ENCODE results near the gene CPTP. TPM values are rescaled to one million over a fixed set of nuclear protein-coding genes. Genes with fewer than 3 reads are reported as not detected.

Gene CPTP
- total RNA-seq, 2 donors from 2014 or later, result 35.8 to 54.0 TPM

DNA sequence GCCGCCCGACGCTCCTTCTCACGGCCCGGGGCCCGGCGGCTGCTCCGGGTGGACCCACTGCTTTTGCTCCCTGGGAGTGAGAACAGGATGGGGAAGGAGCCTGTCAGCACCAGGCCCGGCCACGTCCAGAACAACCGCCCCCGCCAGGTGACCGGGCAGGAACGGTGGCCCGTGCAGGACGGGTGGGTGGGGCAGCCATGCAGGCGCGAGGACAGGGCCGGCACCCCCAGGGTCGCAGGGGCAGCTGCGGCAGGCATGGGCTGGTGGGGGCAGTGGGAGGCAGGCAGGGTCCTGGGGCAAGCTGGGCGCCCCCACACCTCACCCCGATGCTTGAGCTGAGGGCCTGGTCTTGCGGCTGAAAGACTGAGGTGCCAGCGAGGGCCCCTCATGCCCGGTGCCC, 11.8 kb downstream of the CPTP start:
- no peak for DNase-seq (ENCODE audit: low spot score)
- WGBS, result 89% methylated on average over 25 of the region's 26 CpGs
- intact Hi-C loops (cut with DNase I), result no loop called here
- H3K4me1 ChIP-seq (replicated peaks), result no peaks in the 10 kb centered on the region
- peaks cover 2 to 6% of the 10 kb centered on the region in 2 donors for H3K36me3 ChIP-seq
- H3K4me3 ChIP-seq, result no peak overlapping the region
- no peak for TF ChIP-seq POLR2AphosphoS5 (IDR thresholded peaks at IDR 0.05)
- TF ChIP-seq POLR2A (IDR thresholded peaks at IDR 0.05), result no peak
- TF ChIP-seq, protein P1, sequence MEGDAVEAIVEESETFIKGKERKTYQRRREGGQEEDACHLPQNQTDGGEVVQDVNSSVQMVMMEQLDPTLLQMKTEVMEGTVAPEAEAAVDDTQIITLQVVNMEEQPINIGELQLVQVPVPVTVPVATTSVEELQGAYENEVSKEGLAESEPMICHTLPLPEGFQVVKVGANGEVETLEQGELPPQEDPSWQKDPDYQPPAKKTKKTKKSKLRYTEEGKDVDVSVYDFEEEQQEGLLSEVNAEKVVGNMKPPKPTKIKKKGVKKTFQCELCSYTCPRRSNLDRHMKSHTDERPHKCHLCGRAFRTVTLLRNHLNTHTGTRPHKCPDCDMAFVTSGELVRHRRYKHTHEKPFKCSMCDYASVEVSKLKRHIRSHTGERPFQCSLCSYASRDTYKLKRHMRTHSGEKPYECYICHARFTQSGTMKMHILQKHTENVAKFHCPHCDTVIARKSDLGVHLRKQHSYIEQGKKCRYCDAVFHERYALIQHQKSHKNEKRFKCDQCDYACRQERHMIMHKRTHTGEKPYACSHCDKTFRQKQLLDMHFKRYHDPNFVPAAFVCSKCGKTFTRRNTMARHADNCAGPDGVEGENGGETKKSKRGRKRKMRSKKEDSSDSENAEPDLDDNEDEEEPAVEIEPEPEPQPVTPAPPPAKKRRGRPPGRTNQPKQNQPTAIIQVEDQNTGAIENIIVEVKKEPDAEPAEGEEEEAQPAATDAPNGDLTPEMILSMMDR (IDR thresholded peaks at IDR 0.05), result no peak
- H3K9me3 ChIP-seq, result no peaks in the 10 kb centered on the region
- no peaks in the 10 kb centered on the region for H3K27me3 ChIP-seq (replicated peaks; ENCODE audit: insufficient read depth)
- H3K27ac ChIP-seq, result no peak overlapping the region

DNA sequence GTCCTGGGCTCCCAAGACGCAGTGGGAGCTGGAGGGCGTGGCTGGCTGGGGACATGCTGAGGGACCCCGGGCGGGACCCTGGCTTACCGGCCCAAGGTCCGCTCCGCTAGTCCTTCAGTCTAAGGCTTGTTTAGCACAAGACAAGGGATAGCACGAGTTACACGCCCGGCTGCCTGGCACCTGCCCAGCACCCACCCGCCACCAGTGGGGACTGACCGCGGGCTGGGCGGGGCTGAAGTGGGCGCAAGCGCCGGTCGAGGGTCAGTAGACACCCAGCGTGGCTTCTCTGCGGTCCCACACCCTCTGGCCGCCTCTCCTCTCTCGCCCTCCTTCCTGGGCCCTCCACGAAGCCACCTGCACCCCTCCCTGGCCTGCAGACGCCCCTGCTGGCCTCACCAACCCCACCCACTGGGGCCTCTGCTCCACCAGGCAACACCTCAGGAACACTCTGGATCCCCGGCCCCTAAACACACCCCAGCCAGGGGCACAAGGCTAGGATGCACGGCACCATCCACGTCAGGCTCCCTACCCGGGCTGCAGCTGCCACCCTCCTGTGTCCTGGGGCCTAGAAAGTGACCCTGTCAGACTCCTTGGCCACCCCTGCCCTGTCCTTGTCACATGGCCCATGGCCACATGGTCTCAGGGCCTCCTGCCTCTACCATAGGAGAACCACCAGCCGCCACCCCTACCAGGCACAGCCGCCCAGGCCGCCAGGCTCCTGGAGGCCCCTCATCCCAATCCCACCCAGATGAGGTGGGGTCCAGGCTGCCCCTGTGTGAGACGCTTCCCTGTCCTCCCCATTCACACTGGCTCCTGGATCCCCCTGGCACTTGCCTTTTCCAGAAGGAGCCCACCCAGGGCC, 12.6 kb downstream of the CPTP start:
- no peaks in the 10 kb centered on the region for H3K9me3 ChIP-seq
- intact Hi-C loops (cut with DNase I), result no loop called here
- H3K4me3 ChIP-seq, result no peak overlapping the region
- H3K27me3 ChIP-seq (replicated peaks; ENCODE audit: insufficient read depth), result no peaks in the 10 kb centered on the region
- 94% methylated on average over 29 of the region's 32 CpGs for WGBS
- peaks cover 2 to 11% of the 10 kb centered on the region in 2 donors for H3K36me3 ChIP-seq
- no peak for DNase-seq (ENCODE audit: low spot score)
- no peak overlapping the region for H3K27ac ChIP-seq
- H3K4me1 ChIP-seq (replicated peaks), result no peaks in the 10 kb centered on the region
- TF ChIP-seq POLR2A (IDR thresholded peaks at IDR 0.05), result no peak
- TF ChIP-seq POLR2AphosphoS5 (IDR thresholded peaks at IDR 0.05), result no peak
- TF ChIP-seq, protein P1 (IDR thresholded peaks at IDR 0.05), result no peak

DNA sequence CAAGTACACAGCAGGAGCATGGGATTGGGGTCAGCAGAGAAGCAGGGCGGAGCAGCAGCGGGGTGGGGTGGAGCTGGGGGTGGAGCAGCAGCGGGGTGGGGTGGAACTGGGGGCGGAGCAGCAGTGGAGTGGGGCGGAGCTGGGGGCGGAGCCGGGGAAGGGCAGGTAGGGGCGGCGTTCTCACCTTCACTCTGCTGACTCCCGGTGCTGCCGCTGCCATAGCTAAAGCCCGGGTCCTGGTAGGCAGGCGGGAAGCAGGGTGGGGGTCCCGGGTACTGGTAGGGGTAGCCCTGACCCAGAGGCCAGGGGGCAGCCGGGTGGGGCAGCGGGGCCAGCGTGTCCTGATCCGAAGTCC, 13.2 kb downstream of the CPTP start:
- no peak for DNase-seq (ENCODE audit: low spot score)
- Histone ChIP-seq H3K27me3 (replicated peaks; ENCODE audit: insufficient read depth) (no peaks in the 10 kb centered on the region), H3K4me3 (no peak overlapping the region), H3K4me1 (replicated peaks) (no peaks in the 10 kb centered on the region), H3K36me3 (peaks cover 2 to 11% of the 10 kb centered on the region in 2 donors), H3K9me3 (no peaks in the 10 kb centered on the region), H3K27ac (no peak overlapping the region)
- WGBS, result 72% methylated on average over 18 of the region's 18 CpGs
- TF ChIP-seq, protein P1 (IDR thresholded peaks at IDR 0.05), result no peak
- TF ChIP-seq POLR2A (IDR thresholded peaks at IDR 0.05), result no peak
- TF ChIP-seq POLR2AphosphoS5 (IDR thresholded peaks at IDR 0.05), result no peak
- intact Hi-C loops (cut with DNase I), result no loop called here

DNA sequence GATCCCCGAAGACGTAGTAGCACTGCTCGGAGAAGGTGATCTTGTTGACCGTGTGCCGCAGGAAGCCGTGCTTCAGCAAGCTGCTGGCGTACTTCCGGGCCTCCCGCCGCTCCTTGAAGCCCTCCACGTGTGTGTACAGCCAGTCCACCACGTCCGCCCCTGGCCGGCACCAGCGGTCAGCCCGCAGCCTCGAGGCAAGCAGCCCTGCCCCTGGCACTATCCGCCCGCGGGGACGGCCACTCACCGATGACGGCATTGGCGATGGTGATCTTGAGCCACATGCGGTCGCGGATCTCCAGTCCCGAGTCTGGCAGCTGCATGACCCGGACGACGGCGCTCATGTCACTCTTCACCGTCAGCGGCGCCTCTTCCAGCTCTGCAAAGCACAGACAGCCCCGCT, 13.7 kb downstream of the CPTP start:
- no peak overlapping the region for H3K27ac ChIP-seq
- 94% methylated on average over 35 of the region's 36 CpGs for WGBS
- H3K4me3 ChIP-seq, result no peak overlapping the region
- DNase-seq (ENCODE audit: low spot score), result no peak
- H3K4me1 ChIP-seq (replicated peaks), result no peaks in the 10 kb centered on the region
- H3K9me3 ChIP-seq, result no peaks in the 10 kb centered on the region
- no peaks in the 10 kb centered on the region for H3K27me3 ChIP-seq (replicated peaks; ENCODE audit: insufficient read depth)
- intact Hi-C loops (cut with DNase I), result no loop called here
- H3K36me3 ChIP-seq, result peaks cover 2 to 11% of the 10 kb centered on the region in 2 donors
- TF ChIP-seq POLR2A (IDR thresholded peaks at IDR 0.05) (no peak), POLR2AphosphoS5 (IDR thresholded peaks at IDR 0.05) (no peak)
- TF ChIP-seq, protein P1 (IDR thresholded peaks at IDR 0.05), result no peak

DNA sequence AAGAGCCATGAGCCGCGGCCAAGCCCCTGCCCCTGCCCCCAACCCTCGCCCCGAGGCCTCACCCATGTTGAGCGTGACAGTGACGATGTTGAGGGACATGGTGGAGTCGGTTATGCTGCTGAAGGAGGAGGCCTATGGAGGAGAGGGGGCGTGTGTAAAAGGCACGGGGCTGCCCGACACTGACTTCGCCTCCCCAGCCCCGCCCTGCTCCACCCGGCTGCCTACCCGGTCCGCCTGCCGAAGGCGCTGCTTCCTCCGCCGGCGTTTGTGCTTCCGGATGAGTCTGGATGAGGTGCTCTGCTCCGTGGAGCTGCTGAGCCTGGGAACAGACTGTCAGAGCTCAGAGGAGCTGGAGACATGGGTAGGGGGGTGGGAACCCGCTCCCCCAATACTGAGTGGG, 15.6 kb downstream of the CPTP start:
- Histone ChIP-seq H3K9me3 (no peaks in the 10 kb centered on the region), H3K27ac (no peak overlapping the region), H3K4me1 (replicated peaks) (no peaks in the 10 kb centered on the region), H3K27me3 (replicated peaks; ENCODE audit: insufficient read depth) (no peaks in the 10 kb centered on the region), H3K36me3 (peaks cover 2 to 11% of the 10 kb centered on the region in 2 donors), H3K4me3 (no peak overlapping the region)
- DNase-seq (ENCODE audit: low spot score), result no peak
- intact Hi-C loops (cut with DNase I), result no loop called here
- WGBS, result 89% methylated on average over 23 of the region's 23 CpGs
- TF ChIP-seq POLR2A (IDR thresholded peaks at IDR 0.05) (no peak), POLR2AphosphoS5 (IDR thresholded peaks at IDR 0.05) (no peak)
- TF ChIP-seq, protein P1 (IDR thresholded peaks at IDR 0.05), result no peak

All from prostate gland (tissue), 2 donors.